ENCODE data around the gene PTPRQ.

- TF ChIP-seq CTCF (optimal IDR thresholded peaks at IDR 0.05 in 1 of 3, IDR thresholded peaks at IDR 0.05 in 1 of 3, conservative IDR thresholded peaks at IDR 0.05 in 1 of 3; ENCODE audit: extremely low read depth in 1 of 3, insufficient read depth in 2 of 3, low read length in 3 of 3) (no peak), EZH2 (IDR thresholded peaks at IDR 0.05; ENCODE audit: low read length) (no peak)
Observed at GRCh38 chr12:80700327-80700726, 256.3 kb downstream of the PTPRQ start.

All from keratinocyte (primary cell).